ENCODE measurements around the gene ELAPOR1. TPM values are rescaled to one million over a fixed set of nuclear protein-coding genes. Genes with fewer than 3 reads are reported as not detected.

The ELAPOR1 gene
- total and polyA plus RNA-seq, 8 donors: 25.5 to 185 (median 69.2) TPM

- Histone ChIP-seq H3K4me1 (peaks cover 13 to 39% (median 33%) of the 10 kb centered on the region in 4 donors), H3K27me3 (no peaks in the 10 kb centered on the region), H3K4me3 (peak overlapping the region; percentile 91 to 98 (median 94)), H3K36me3 (peaks cover 0 to 25% (median 10%) of the 10 kb centered on the region in 4 donors), H3K9me3 (no peaks in the 10 kb centered on the region), H3K27ac (peak overlapping the region; percentile 89 to 97 (median 96))
- TF ChIP-seq POLR2A (IDR thresholded peaks at IDR 0.05): peak in 3 of 4 donors; percentile 41 to 96 (median 95)
- peak; percentile 94 to 99 (median 98) for TF ChIP-seq POLR2AphosphoS5 (IDR thresholded peaks at IDR 0.05)
- peak in 5 of 7 experiments; percentile 83 to 98 (median 85) for TF ChIP-seq CTCF (IDR thresholded peaks at IDR 0.05)
- no peak for TF ChIP-seq EP300 (IDR thresholded peaks at IDR 0.05)
- intact Hi-C loops (cut with DNase I; ENCODE audit: low total_unique reads): no loop called here
- peak; percentile 97 to 99 for DNase-seq
- 0 to 1% (median 0%) methylated on average over 67 to 77 of the region's 77 CpGs for WGBS, 5 donors
Measured at GRCh38 chr1:109099938-109100773, 13.8 kb upstream of the ELAPOR1 start.

- no peak overlapping the region for H3K27ac ChIP-seq
- no peak for DNase-seq
- intact Hi-C loops (cut with DNase I; ENCODE audit: low total_unique reads): no loop called here
- H3K9me3 ChIP-seq: no peaks in the 10 kb centered on the region
- WGBS, 5 donors: 86 to 90% (median 88%) methylated on average over 20 of the region's 20 CpGs
- H3K27me3 ChIP-seq: no peaks in the 10 kb centered on the region
- TF ChIP-seq POLR2AphosphoS5 (IDR thresholded peaks at IDR 0.05): no peak
- no peak for TF ChIP-seq CTCF (IDR thresholded peaks at IDR 0.05)
- TF ChIP-seq EP300 (IDR thresholded peaks at IDR 0.05): no peak
- no peak for TF ChIP-seq POLR2A (IDR thresholded peaks at IDR 0.05)
- H3K36me3 ChIP-seq: peaks cover 0 to 4% (median 0%) of the 10 kb centered on the region in 4 donors
- no peak overlapping the region for H3K4me3 ChIP-seq
- H3K4me1 ChIP-seq: peaks cover 11 to 18% (median 16%) of the 10 kb centered on the region in 4 donors
Measured at GRCh38 chr1:109104364-109105151, 9.4 kb upstream of the ELAPOR1 start.

GRCh38 chr1:109105881-109106280 is 8.0 kb upstream of the ELAPOR1 start:
- Histone ChIP-seq H3K9me3 (no peaks in the 10 kb centered on the region), H3K27ac (no peak overlapping the region), H3K27me3 (no peaks in the 10 kb centered on the region), H3K4me1 (peaks cover 8 to 14% (median 12%) of the 10 kb centered on the region in 4 donors), H3K36me3 (peaks cover 0 to 4% (median 0%) of the 10 kb centered on the region in 4 donors), H3K4me3 (no peak overlapping the region)
- no peak for DNase-seq
- intact Hi-C loops (cut with DNase I; ENCODE audit: low total_unique reads): no loop called here
- no peak for TF ChIP-seq POLR2A (IDR thresholded peaks at IDR 0.05)
- no peak for TF ChIP-seq CTCF (IDR thresholded peaks at IDR 0.05)
- no peak for TF ChIP-seq EP300 (IDR thresholded peaks at IDR 0.05)
- TF ChIP-seq POLR2AphosphoS5 (IDR thresholded peaks at IDR 0.05): no peak
- 79 to 90% (median 85%) methylated on average over 4 of the region's 4 CpGs for WGBS, 5 donors

GRCh38 chr1:109107785-109108184 is 6.1 kb upstream of the ELAPOR1 start:
- H3K36me3 ChIP-seq: peaks cover 0 to 3% (median 0%) of the 10 kb centered on the region in 4 donors

More at GRCh38 chr1:109107785-109108184, 6.1 kb upstream of the ELAPOR1 start:
- Histone ChIP-seq H3K27me3 (no peaks in the 10 kb centered on the region), H3K4me1 (peaks cover 5 to 9% (median 6%) of the 10 kb centered on the region in 4 donors), H3K9me3 (no peaks in the 10 kb centered on the region), H3K4me3 (no peak overlapping the region), H3K27ac (no peak overlapping the region)
- 80 to 90% (median 86%) methylated on average over 7 of the region's 7 CpGs for WGBS, 5 donors
- intact Hi-C loops (cut with DNase I; ENCODE audit: low total_unique reads): no loop called here
- DNase-seq: no peak
- TF ChIP-seq POLR2AphosphoS5 (IDR thresholded peaks at IDR 0.05) (no peak), EP300 (IDR thresholded peaks at IDR 0.05) (no peak), POLR2A (IDR thresholded peaks at IDR 0.05) (no peak), CTCF (IDR thresholded peaks at IDR 0.05) (no peak)

All from stomach (tissue), 9 donors.